ENCODE measurements around the gene EGFR.

The EGFR gene

GRCh38 chr7:55190511-55191160 lies 171.8 kb downstream of the EGFR start:
- DNase-seq (ENCODE audit: low read depth), result no peak

- DNase-seq (ENCODE audit: low read depth), result no peak
Observed at GRCh38 chr7:55191161-55191925, 172.5 kb downstream of the EGFR start.

GRCh38 chr7:55191926-55192692 lies 173.3 kb downstream of the EGFR start:
- no peak for DNase-seq (ENCODE audit: low read depth)

GRCh38 chr7:55192723-55193122 lies 173.9 kb downstream of the EGFR start:
- no peak for DNase-seq (ENCODE audit: low read depth)

- no peak for DNase-seq (ENCODE audit: low read depth)
Observed at GRCh38 chr7:55193245-55193644, 174.4 kb downstream of the EGFR start.

- no peak for DNase-seq (ENCODE audit: low read depth)
Observed at GRCh38 chr7:55194522-55194921, 175.7 kb downstream of the EGFR start.

- DNase-seq (ENCODE audit: low read depth), result no peak
Observed at GRCh38 chr7:55198634-55199392, 180.0 kb downstream of the EGFR start.

- DNase-seq (ENCODE audit: low read depth), result no peak
Observed at GRCh38 chr7:55199418-55199817, 180.6 kb downstream of the EGFR start.

- DNase-seq (ENCODE audit: low read depth), result no peak
Observed at GRCh38 chr7:55200441-55200840, 181.6 kb downstream of the EGFR start.

GRCh38 chr7:55202150-55202913 lies 183.5 kb downstream of the EGFR start:
- no peak for DNase-seq (ENCODE audit: low read depth)

- DNase-seq (ENCODE audit: low read depth), result no peak
Observed at GRCh38 chr7:55203300-55203699, 184.5 kb downstream of the EGFR start.

- DNase-seq (ENCODE audit: low read depth), result no peak
Observed at GRCh38 chr7:55205124-55205955, 186.5 kb downstream of the EGFR start.

- no peak for DNase-seq (ENCODE audit: low read depth)
Observed at GRCh38 chr7:55206235-55207029, 187.6 kb downstream of the EGFR start.

GRCh38 chr7:55207436-55208125 lies 188.8 kb downstream of the EGFR start:
- DNase-seq (ENCODE audit: low read depth), result no peak

GRCh38 chr7:55209366-55209765 lies 190.5 kb downstream of the EGFR start:
- DNase-seq (ENCODE audit: low read depth), result no peak

GRCh38 chr7:55210176-55210575 lies 191.4 kb downstream of the EGFR start:
- DNase-seq (ENCODE audit: low read depth), result no peak

- DNase-seq (ENCODE audit: low read depth), result no peak
Observed at GRCh38 chr7:55210716-55211115, 191.9 kb downstream of the EGFR start.

GRCh38 chr7:55211726-55212125 lies 192.9 kb downstream of the EGFR start:
- no peak for DNase-seq (ENCODE audit: low read depth)

- no peak for DNase-seq (ENCODE audit: low read depth)
Observed at GRCh38 chr7:55212176-55212575, 193.4 kb downstream of the EGFR start.
